ENCODE measurements around the gene IGF2BP1.

The IGF2BP1 gene

DNA sequence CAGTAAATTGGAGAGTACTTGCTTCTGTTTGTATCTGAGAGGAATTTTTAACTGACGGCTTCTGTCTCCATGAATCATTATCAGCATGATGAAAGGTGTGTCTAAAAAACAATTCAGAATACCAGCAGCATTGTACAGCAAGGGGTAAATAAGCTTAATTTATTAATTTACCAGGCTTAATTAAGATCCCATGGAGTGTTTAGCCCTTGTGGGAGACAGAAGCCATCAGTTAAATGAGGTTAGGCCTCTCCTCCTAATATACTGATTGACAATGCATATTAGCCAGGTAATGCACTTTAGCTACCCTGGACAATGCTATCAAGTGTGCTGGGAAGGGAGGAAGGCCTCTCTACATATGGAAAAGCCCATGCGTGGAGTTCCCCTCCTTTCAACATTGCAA lies 53.4 kb downstream of the IGF2BP1 start:
- H3K4me1 ChIP-seq (ENCODE audit: control insufficient read depth, insufficient read depth, low read length), result peaks cover 16% of the 10 kb centered on the region
- H3K36me3 ChIP-seq (ENCODE audit: control insufficient read depth, insufficient read depth, low read length), result peaks cover 74% of the 10 kb centered on the region

DNA sequence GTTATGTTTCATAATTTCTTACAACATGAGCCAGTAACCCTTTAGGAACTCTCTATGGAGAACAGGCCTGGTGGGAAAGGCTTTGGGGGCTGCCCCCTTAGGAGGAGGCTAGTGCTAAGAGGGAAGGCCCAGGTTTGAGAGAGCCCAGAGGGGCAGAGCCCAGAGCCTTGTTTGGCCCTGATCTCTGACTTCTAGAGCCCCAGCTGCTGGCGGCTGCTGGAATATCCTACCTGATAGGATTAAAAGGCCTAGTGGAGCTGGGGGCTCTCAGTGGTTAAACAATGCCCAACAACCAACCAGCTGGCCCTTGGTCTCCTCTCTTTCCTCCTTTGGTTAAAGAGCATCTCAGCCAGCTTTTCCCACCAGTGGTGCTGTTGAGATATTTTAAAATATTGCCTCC lies 54.1 kb downstream of the IGF2BP1 start:
- Histone ChIP-seq H3K36me3 (ENCODE audit: control insufficient read depth, insufficient read depth, low read length) (peaks cover 73% of the 10 kb centered on the region), H3K9me3 (ENCODE audit: control insufficient read depth, low read length) (no peaks in the 10 kb centered on the region), H3K4me3 (ENCODE audit: insufficient read depth, low read depth, low read length) (no peak overlapping the region), H3K4me1 (ENCODE audit: control insufficient read depth, insufficient read depth, low read length) (peaks cover 16% of the 10 kb centered on the region), H3K27ac (ENCODE audit: insufficient read depth, low read depth, low read length, poor library complexity, severe bottlenecking) (no peak overlapping the region), H3K27me3 (ENCODE audit: control insufficient read depth, insufficient read depth, low read length, poor library complexity, severe bottlenecking) (no peaks in the 10 kb centered on the region)
- 73 to 81% methylated on average over 1 of the region's 1 CpG for WGBS, 2 experiments

More for the DNA sequence above, 53.4 kb downstream of the IGF2BP1 start:
- Histone ChIP-seq H3K27me3 (ENCODE audit: control insufficient read depth, insufficient read depth, low read length, poor library complexity, severe bottlenecking) (no peaks in the 10 kb centered on the region), H3K27ac (ENCODE audit: insufficient read depth, low read depth, low read length, poor library complexity, severe bottlenecking) (no peak overlapping the region), H3K4me3 (ENCODE audit: insufficient read depth, low read depth, low read length) (no peak overlapping the region), H3K9me3 (ENCODE audit: control insufficient read depth, low read length) (no peaks in the 10 kb centered on the region)
- 93 to 97% methylated on average over 2 of the region's 2 CpGs for WGBS, 2 experiments

DNA sequence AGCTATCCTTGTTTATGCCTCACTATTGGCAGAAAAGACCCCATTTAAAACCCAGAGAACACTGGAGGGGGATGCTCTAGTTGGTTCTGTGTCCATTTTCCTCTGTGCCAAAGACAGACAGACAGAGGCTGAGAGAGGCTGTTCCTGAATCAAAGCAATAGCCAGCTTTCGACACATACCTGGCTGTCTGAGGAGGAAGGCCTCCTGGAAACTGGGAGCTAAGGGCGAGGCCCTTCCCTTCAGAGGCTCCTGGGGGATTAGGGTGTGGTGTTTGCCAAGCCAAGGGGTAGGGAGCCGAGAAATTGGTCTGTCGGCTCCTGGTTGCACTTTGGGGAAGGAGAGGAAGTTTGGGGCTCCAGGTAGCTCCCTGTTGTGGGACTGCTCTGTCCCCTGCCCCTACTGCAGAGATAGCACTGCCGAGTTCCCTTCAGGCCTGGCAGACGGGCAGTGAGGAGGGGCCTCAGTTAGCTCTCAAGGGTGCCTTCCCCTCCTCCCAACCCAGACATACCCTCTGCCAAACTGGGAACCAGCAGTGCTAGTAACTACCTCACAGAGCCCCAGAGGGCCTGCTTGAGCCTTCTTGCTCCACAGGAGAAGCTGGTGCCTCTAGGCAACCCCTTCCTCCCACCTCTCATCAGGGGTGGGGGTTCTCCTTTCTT lies 56.1 kb downstream of the IGF2BP1 start:
- H3K4me1 ChIP-seq (ENCODE audit: control insufficient read depth, insufficient read depth, low read length), result peaks cover 16% of the 10 kb centered on the region
- H3K27ac ChIP-seq (ENCODE audit: insufficient read depth, low read depth, low read length, poor library complexity, severe bottlenecking), result peak overlapping the region; percentile 60
- H3K9me3 ChIP-seq (ENCODE audit: control insufficient read depth, low read length), result no peaks in the 10 kb centered on the region
- no peaks in the 10 kb centered on the region for H3K27me3 ChIP-seq (ENCODE audit: control insufficient read depth, insufficient read depth, low read length, poor library complexity, severe bottlenecking)
- 84% methylated on average over 6 of the region's 6 CpGs for WGBS, 2 experiments
- H3K4me3 ChIP-seq (ENCODE audit: insufficient read depth, low read depth, low read length), result no peak overlapping the region
- H3K36me3 ChIP-seq (ENCODE audit: control insufficient read depth, insufficient read depth, low read length), result peaks cover 60% of the 10 kb centered on the region

DNA sequence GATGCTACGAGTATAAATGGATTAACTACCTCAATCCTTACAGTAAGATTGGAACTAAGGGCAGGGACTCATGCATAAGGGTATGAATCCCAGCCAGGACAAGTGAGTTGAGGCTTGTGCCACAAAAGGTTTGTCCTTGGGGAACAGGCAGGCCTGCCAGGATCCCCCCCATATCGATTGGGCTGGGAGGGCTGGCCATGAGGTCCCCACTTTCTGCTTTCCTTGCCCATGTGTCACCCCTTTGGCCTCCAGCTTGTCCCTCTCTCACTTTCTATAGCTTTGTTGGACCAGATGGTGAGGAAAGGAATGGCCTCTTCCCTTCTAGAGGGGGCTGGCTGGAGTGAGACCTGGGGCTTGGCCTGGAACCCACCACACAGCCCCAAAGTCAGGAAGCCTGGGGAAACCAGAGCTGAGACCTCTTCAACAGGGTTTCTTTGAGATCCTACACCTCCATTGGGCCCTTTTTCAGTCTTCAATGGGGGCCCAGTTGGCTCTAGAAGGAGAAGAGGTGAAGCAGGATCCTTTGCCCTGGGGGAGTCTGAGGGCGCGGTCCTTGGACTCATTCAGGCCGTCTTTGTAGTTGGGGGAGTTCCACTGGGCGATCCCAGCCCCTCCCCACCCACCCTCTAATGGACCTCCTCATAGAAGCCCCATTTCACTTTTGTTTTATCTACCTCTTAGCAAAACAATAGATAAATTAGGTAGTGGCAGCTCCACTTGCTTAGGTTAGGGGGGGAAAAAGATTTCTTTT lies 57.3 kb downstream of the IGF2BP1 start:
- no peak overlapping the region for H3K4me3 ChIP-seq (ENCODE audit: insufficient read depth, low read depth, low read length)
- H3K27me3 ChIP-seq (ENCODE audit: control insufficient read depth, insufficient read depth, low read length, poor library complexity, severe bottlenecking), result no peaks in the 10 kb centered on the region
- H3K4me1 ChIP-seq (ENCODE audit: control insufficient read depth, insufficient read depth, low read length), result peaks cover 16% of the 10 kb centered on the region
- no peaks in the 10 kb centered on the region for H3K9me3 ChIP-seq (ENCODE audit: control insufficient read depth, low read length)
- peak overlapping the region; percentile 33 for H3K27ac ChIP-seq (ENCODE audit: insufficient read depth, low read depth, low read length, poor library complexity, severe bottlenecking)
- 82 to 96% methylated on average over 2 to 6 of the region's 6 CpGs for WGBS, 2 experiments
- peaks cover 48% of the 10 kb centered on the region for H3K36me3 ChIP-seq (ENCODE audit: control insufficient read depth, insufficient read depth, low read length)

DNA sequence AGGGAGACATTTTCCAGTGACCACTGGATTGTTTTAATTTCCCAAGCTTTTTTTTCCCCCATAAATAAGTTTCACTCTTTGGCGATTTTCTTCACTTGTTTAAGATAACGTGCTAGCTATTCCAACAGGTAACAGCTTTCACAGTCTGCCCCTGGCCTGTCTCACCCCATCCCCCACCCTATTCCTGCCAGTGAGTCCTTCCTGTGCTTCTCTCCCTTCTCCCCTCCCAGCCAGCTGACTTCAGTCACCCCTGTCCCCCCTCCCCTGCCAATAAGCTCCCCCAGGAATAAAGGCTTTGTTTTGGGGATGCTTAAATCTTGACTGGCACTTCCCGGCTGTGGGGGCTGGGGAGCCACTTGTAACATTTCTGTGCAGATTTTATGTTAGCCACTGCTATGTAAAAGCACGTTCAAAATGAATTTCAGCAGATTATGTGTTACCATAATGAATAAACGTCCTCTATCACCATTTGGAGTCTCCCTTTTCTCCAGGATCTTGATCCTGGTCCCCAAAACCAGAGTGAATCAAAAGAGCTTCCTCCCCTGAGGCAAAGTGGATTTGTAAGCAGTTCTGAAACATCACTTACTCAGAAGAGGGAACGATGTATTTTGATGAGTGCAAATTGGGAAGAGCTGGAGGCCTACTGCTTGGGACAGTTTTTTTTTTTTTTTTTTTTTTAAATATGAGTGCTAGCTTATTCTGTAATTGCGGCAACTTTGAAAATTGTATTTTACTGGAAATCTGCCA lies 58.2 kb downstream of the IGF2BP1 start:
- H3K27ac ChIP-seq (ENCODE audit: insufficient read depth, low read depth, low read length, poor library complexity, severe bottlenecking), result no peak overlapping the region
- peaks cover 16% of the 10 kb centered on the region for H3K4me1 ChIP-seq (ENCODE audit: control insufficient read depth, insufficient read depth, low read length)
- no peak overlapping the region for H3K4me3 ChIP-seq (ENCODE audit: insufficient read depth, low read depth, low read length)
- no peaks in the 10 kb centered on the region for H3K9me3 ChIP-seq (ENCODE audit: control insufficient read depth, low read length)
- H3K36me3 ChIP-seq (ENCODE audit: control insufficient read depth, insufficient read depth, low read length), result peaks cover 40% of the 10 kb centered on the region
- WGBS, 2 experiments, result 78 to 83% methylated on average over 7 of the region's 7 CpGs
- H3K27me3 ChIP-seq (ENCODE audit: control insufficient read depth, insufficient read depth, low read length, poor library complexity, severe bottlenecking), result no peaks in the 10 kb centered on the region

DNA sequence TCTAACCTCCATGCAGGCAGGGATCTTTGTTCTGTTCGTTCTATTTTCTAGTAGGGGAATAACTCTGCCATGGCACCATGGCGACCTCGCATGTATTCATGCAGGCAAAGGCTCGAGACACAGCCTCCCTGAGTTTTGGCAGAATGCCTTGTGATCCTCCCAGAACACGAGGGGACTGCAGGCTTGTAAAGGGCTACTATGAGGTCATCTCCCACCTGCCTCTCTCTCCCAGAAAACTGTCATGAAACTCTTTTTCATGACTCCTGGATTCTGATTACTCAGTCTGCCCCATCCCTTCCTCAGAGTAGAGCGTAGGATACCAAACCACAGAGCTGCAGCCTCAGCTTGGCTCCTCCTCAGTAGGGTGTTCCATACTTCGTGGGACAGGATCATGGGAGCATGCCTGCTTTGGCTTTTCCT lies 64.3 kb downstream of the IGF2BP1 start:
- no peak overlapping the region for H3K27ac ChIP-seq (ENCODE audit: insufficient read depth, low read depth, low read length, poor library complexity, severe bottlenecking)
- H3K9me3 ChIP-seq (ENCODE audit: control insufficient read depth, low read length), result no peaks in the 10 kb centered on the region
- H3K4me3 ChIP-seq (ENCODE audit: insufficient read depth, low read depth, low read length), result no peak overlapping the region
- 77 to 82% methylated on average over 7 of the region's 7 CpGs for WGBS, 2 experiments
- H3K4me1 ChIP-seq (ENCODE audit: control insufficient read depth, insufficient read depth, low read length), result no peaks in the 10 kb centered on the region
- H3K27me3 ChIP-seq (ENCODE audit: control insufficient read depth, insufficient read depth, low read length, poor library complexity, severe bottlenecking), result no peaks in the 10 kb centered on the region
- H3K36me3 ChIP-seq (ENCODE audit: control insufficient read depth, insufficient read depth, low read length), result no peaks in the 10 kb centered on the region

DNA sequence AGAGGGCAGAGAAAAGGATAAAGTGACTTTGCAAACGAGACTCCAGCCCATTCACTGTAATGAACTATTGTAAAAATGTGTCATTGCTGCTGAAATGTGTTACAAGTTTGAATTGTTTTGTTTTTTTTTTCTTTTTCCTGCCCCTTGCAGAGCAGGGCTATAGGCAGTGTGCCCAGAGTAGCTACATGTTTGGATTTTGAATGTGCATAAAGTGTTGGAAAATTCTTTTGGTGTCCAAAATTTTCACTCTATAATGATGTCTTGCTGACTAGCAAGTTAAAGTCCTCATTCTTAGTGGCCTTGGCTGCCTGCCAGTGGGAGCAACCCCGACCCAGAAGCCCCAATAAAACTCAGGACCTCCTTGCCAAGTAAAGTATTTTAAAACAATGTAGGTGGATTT lies 66.5 kb downstream of the IGF2BP1 start:
- no peaks in the 10 kb centered on the region for H3K27me3 ChIP-seq (ENCODE audit: control insufficient read depth, insufficient read depth, low read length, poor library complexity, severe bottlenecking)
- no peak overlapping the region for H3K4me3 ChIP-seq (ENCODE audit: insufficient read depth, low read depth, low read length)
- 85 to 89% methylated on average over 2 of the region's 2 CpGs for WGBS, 2 experiments
- H3K36me3 ChIP-seq (ENCODE audit: control insufficient read depth, insufficient read depth, low read length), result no peaks in the 10 kb centered on the region
- H3K27ac ChIP-seq (ENCODE audit: insufficient read depth, low read depth, low read length, poor library complexity, severe bottlenecking), result no peak overlapping the region
- H3K9me3 ChIP-seq (ENCODE audit: control insufficient read depth, low read length), result no peaks in the 10 kb centered on the region
- H3K4me1 ChIP-seq (ENCODE audit: control insufficient read depth, insufficient read depth, low read length), result no peaks in the 10 kb centered on the region

DNA sequence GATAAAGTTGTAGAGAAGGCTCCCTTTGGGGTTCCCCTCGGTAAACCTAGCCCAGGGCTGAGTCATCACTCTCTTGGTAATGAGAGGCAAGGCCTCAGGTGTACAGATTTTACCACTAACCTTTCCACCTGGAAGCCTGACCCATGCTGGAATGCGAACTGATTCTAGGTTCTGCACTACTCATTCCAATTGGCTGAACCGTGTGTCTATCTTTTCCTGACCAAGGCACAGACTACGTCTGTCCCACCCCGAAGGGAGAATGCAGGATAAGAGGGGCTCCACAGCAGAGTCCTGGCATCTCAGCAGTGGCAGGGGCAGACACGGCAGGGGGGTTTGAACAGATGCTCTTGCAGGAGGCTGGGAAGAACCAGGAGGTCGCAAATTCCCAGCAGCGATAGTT lies 70.0 kb downstream of the IGF2BP1 start:
- 78 to 85% methylated on average over 8 of the region's 8 CpGs for WGBS, 2 experiments
- Histone ChIP-seq H3K4me1 (ENCODE audit: control insufficient read depth, insufficient read depth, low read length) (no peaks in the 10 kb centered on the region), H3K27ac (ENCODE audit: insufficient read depth, low read depth, low read length, poor library complexity, severe bottlenecking) (no peak overlapping the region), H3K36me3 (ENCODE audit: control insufficient read depth, insufficient read depth, low read length) (no peaks in the 10 kb centered on the region), H3K9me3 (ENCODE audit: control insufficient read depth, low read length) (no peaks in the 10 kb centered on the region), H3K27me3 (ENCODE audit: control insufficient read depth, insufficient read depth, low read length, poor library complexity, severe bottlenecking) (no peaks in the 10 kb centered on the region), H3K4me3 (ENCODE audit: insufficient read depth, low read depth, low read length) (no peak overlapping the region)

DNA sequence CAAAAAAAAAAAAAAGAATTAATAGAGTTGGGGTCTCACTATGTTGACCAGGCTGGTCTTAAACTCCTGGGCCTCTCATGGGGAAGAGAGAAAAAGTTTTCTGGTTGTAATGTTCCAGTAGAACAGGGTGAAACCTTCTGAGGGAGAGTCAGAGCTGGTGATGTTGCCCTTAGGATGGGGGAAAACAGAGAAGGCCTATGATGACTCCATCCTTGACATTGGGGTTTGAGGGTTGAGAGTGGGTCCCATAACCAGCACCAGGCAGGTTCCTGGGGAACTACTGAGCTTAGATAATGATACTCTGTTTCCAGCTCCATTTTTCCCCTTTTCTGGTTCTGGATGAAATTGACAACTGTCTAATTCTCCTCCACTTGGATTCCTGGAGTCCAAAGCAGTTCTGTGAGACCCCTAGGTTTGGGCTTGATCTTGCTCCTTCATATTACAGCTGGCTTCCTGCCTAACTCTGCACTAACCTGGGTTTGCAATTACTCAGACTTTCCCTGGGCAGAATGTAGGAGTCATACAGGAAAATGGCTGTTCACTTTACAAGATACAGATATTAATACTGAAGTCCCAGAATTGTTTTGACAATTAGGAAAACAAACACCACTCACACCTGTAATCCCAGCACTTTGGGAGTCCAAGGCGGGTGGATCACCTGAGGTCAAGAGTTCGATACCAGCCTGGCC lies 72.5 kb downstream of the IGF2BP1 start:
- no peak overlapping the region for H3K4me3 ChIP-seq (ENCODE audit: insufficient read depth, low read depth, low read length)
- H3K36me3 ChIP-seq (ENCODE audit: control insufficient read depth, insufficient read depth, low read length), result no peaks in the 10 kb centered on the region
- H3K9me3 ChIP-seq (ENCODE audit: control insufficient read depth, low read length), result no peaks in the 10 kb centered on the region
- 84 to 93% methylated on average over 2 of the region's 2 CpGs for WGBS, 2 experiments
- no peaks in the 10 kb centered on the region for H3K27me3 ChIP-seq (ENCODE audit: control insufficient read depth, insufficient read depth, low read length, poor library complexity, severe bottlenecking)
- no peaks in the 10 kb centered on the region for H3K4me1 ChIP-seq (ENCODE audit: control insufficient read depth, insufficient read depth, low read length)
- no peak overlapping the region for H3K27ac ChIP-seq (ENCODE audit: insufficient read depth, low read depth, low read length, poor library complexity, severe bottlenecking)

DNA sequence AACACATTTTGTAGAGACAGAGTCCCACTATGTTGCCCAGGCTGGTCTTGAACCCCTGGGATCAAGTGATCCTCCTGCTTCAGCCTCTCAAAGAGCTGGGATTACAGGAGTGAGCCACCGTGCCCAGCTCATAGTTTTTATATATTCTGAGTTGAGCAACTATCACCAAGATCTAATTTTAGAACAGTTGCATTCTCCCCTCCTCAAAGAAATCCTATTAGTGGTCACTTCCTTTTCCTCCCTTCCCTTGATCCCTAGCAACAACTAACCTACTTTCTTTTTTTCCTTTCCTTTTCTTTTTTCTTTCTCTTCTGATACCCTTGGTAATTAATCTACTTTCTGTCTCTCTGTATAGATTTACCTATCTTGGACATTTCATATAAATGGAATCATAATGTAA lies 73.9 kb downstream of the IGF2BP1 start:
- 85 to 90% methylated on average over 1 of the region's 1 CpG for WGBS, 2 experiments
- H3K27me3 ChIP-seq (ENCODE audit: control insufficient read depth, insufficient read depth, low read length, poor library complexity, severe bottlenecking), result no peaks in the 10 kb centered on the region
- H3K4me3 ChIP-seq (ENCODE audit: insufficient read depth, low read depth, low read length), result no peak overlapping the region
- H3K9me3 ChIP-seq (ENCODE audit: control insufficient read depth, low read length), result no peaks in the 10 kb centered on the region
- H3K27ac ChIP-seq (ENCODE audit: insufficient read depth, low read depth, low read length, poor library complexity, severe bottlenecking), result no peak overlapping the region
- no peaks in the 10 kb centered on the region for H3K36me3 ChIP-seq (ENCODE audit: control insufficient read depth, insufficient read depth, low read length)
- no peaks in the 10 kb centered on the region for H3K4me1 ChIP-seq (ENCODE audit: control insufficient read depth, insufficient read depth, low read length)

All from ectodermal cell (in vitro differentiated cells).